GM19438 (cell line): ENCODE data around the gene NXPH3.

Experiments
- ATAC-seq: cut with Tn5 transposase; IDR thresholded peaks from one replicate; pipeline ENCODE4 v1.9.1; 2021; ENCODE audit warnings: low read depth; ENCODE audit not compliant: unreplicated experiment

Gene NXPH3

DNA sequence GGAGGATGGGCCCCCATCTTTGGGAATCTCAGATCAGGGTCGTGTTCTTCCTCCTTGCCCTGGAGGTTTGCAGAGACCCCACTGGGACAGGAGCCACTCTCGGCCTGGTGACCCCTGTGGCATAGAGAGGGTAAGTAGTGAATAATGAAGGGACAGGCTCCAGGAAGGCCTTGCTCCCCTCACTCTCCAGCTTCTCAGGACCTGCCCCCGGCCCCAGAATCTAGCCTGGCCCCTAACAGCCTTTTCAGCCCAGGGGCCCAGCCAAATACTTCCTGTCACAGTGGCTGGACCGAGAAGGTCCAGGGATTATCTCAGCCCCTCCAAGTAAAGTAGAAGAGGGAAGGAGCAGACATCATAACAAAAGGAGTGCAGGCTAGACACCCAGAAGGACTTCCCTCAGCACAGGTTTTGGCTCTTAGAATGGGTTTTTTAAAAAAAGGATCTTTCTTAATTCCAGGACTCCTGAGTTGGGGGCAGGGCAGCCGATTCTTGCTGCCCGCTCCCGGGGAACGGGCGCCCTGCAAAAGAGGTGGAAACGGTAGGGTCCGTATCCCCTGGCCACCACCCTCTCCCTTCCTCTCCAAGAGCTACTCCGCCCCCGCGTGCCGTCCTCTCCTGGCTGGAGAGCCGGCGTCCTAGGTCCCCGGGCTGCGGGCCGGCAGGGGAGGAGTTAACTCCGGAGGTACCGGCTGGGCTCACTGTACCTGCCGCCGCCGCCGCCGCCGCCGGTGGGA is 559 bp upstream of the NXPH3 start:
- no peak for ATAC-seq

DNA sequence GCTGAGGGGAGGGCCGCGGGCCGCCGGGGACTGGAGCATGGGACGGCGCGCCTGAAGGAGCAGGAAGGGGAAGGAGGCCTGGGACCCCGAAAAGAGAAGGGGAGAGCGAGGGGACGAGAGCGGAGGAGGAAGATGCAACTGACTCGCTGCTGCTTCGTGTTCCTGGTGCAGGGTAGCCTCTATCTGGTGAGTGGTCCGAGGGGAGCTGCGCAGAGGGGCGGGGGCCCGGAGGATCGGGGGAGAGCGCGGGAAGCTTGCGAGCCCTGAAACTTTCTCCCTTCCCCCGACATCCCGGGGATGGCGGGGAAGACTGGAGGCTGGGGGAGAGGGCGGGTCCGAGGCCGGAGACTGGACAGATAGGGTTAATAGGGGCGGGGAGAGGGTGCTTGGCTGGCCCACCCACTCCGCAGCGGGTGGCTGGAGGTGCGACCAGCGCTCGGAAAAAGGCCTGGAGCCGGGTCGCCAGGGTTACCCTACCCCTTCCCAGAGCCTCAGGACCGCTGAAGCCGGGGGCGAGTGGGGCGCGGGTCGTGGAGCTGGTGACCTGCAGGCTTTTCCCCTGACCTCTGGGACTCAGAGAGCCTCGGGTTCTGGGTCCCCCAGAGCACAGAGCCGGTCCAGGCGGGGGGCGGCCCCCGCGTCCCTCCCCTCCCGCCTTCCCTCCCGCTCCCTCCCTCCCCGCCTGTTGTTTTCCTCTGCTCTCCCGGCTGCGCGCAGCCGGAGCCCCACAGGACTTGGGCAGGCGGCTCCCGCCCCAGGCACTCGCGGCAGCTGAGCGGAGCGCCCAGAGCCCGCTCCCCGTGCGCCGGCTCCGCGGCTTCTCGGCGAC is 631 bp downstream of the NXPH3 start:
- no peak for ATAC-seq

DNA sequence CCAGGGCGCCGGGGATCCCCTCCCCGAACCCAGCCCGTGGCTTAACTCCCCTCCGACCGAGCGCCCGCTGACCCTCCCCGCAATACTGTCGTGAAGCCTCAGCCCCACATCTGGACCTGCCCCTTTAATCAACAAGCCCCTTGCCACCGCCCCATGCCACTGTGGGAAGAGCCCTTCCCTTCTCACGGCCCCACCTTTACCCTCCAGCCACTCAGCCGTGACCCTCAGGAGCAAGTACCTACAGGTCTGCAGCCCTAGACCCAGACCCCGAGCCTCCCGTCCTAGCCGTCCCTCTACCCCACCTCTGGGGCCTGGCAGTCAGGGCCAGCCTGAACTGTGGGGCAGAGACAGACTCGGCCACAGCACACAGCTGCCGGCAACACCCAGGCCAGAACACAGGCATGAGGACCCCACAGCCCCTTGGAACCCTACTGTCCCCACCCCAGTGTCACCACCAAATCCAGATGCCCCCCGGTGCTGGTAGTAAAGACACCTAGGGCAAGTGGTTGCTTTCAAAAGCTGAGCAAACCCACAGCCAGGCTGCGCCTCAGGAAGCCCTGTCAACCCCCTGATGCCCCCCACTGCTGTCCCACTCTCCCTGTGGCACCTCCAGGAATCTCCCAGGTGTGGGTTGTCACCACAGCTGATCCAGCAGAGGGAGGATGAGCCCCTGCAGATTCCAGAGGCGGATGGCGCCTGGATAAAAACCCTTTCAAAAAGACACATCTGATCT is 1.4 kb downstream of the NXPH3 start:
- ATAC-seq: no peak

DNA sequence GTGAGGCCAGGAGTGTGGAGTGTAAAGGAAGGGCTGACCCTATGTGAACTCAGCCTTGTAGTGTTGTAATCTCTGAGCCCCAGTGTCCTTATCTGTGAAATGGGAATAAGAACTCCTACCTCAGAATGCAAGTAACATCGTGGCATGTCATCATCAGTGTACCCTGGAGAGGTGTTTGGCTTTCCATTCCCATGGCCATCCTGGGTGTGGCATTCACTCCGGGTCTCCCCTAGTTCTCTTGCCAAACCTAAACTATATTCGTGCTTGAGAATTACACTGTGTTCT is 1.9 kb downstream of the NXPH3 start:
- ATAC-seq: no peak

DNA sequence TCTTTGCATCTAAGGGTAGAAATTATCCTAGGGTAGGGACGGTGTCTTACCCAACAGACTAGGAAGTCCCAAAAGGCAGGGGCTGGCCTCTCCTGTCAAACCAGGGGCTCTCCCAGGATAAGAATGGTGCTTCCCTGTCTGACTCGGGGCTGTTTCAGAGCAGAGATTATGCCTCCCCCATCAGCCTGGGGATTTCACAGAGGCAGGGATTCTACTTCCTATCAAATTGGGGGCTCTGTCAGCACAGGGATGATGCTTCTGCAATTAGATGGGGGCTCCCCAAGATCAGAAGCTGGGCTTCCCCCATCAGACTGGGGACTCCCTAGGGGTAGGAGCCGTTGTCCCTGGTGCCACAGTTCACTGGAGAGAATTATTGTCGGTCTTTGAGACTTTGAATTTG is 2.3 kb downstream of the NXPH3 start:
- ATAC-seq: no peak

DNA sequence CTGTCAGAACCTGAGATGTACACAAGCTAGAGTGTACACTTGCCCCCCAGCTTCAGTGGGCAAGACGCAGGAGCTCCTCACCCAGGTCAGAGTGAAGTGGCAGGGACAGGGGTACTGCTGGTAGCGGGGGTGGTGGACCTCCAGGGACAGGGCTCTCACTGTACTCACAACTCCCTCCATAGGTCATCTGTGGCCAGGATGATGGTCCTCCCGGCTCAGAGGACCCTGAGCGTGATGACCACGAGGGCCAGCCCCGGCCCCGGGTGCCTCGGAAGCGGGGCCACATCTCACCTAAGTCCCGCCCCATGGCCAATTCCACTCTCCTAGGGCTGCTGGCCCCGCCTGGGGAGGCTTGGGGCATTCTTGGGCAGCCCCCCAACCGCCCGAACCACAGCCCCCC is 2.7 kb downstream of the NXPH3 start:
- ATAC-seq: no peak

DNA sequence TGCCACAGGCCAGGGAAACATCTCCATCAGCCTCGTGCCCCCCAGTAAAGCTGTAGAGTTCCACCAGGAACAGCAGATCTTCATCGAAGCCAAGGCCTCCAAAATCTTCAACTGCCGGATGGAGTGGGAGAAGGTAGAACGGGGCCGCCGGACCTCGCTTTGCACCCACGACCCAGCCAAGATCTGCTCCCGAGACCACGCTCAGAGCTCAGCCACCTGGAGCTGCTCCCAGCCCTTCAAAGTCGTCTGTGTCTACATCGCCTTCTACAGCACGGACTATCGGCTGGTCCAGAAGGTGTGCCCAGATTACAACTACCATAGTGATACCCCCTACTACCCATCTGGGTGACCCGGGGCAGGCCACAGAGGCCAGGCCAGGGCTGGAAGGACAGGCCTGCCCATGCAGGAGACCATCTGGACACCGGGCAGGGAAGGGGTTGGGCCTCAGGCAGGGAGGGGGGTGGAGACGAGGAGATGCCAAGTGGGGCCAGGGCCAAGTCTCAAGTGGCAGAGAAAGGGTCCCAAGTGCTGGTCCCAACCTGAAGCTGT is 3.4 kb downstream of the NXPH3 start:
- ATAC-seq: no peak

DNA sequence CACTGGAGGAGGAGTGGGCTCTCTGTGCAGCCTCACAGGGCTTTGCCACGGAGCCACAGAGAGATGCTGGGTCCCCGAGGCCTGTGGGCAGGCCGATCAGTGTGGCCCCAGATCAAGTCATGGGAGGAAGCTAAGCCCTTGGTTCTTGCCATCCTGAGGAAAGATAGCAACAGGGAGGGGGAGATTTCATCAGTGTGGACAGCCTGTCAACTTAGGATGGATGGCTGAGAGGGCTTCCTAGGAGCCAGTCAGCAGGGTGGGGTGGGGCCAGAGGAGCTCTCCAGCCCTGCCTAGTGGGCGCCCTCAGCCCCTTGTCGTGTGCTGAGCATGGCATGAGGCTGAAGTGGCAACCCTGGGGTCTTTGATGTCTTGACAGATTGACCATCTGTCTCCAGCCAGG is 3.9 kb downstream of the NXPH3 start:
- no peak for ATAC-seq

DNA sequence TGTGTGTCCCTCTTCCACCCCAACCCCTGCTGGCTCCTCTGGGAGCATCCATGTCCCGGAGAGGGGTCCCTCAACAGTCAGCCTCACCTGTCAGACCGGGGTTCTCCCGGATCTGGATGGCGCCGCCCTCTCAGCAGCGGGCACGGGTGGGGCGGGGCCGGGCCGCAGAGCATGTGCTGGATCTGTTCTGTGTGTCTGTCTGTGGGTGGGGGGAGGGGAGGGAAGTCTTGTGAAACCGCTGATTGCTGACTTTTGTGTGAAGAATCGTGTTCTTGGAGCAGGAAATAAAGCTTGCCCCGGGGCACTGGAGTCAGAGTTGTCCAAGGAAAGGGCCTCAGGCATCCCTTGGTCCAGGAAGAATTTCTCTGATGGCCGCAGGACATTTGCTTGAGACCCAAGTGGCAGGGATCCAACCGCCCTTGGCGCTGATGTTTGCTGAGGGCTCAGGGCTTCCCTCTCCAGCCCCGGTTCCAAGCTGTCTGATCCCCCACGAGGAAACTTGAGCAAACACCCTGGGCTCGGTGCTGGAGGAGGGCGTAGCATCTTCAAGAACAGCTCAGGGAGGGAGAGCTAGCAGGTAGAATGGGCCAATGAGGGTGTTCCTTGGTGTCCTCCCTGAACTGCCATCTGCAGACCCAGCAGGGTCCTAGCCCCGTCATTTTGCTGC is 4.5 kb downstream of the NXPH3 start:
- ATAC-seq: no peak

DNA sequence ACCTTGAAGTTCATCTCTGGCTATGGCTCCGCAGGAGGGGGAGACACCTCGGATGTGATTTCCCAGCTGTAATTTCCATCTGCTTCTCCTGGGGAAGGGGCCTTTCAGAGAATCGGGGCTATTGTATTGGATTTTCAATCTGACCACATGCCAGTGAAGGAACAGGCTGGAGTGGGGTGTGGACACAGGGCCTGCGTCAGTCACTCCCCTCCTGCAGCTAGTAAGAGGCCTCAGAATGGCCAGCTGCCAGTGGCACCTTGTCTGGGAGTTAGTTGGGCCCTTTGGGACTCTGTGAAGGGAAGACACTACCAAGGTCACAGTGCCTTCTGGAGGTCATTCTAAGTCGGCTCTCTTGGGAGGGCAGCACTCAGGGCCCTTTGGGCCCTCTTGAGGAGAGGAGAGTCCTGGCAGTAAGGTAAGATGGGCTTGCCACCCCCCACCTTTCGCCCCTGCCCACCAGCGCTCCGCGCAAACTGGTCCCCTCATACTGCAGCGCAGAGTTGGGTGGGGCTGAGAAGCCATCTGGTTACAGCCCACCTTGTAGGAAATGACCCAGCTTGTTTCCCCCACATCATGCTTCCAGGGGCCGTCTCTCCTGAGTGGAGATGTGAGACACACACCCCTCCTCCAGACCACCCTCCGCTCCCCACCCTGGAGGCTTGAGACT is 5.4 kb downstream of the NXPH3 start:
- ATAC-seq: no peak

DNA sequence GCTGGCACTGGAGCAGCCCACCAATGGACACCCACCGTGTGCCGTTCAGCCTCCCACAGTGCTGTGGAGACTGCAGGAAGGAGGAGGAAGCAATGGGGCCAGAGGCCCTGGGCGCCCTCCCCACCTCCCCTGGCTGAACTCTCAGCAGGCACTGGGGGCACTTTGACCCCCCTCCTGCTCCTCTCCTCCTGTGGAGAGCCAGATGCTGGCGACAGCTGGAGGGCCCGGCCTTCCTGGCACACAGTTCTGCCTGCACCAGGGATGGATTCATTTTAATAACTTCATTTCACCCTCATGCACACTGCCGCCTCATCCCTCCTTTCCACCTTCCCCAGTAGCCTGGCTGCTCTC is 6.0 kb downstream of the NXPH3 start:
- no peak for ATAC-seq

DNA sequence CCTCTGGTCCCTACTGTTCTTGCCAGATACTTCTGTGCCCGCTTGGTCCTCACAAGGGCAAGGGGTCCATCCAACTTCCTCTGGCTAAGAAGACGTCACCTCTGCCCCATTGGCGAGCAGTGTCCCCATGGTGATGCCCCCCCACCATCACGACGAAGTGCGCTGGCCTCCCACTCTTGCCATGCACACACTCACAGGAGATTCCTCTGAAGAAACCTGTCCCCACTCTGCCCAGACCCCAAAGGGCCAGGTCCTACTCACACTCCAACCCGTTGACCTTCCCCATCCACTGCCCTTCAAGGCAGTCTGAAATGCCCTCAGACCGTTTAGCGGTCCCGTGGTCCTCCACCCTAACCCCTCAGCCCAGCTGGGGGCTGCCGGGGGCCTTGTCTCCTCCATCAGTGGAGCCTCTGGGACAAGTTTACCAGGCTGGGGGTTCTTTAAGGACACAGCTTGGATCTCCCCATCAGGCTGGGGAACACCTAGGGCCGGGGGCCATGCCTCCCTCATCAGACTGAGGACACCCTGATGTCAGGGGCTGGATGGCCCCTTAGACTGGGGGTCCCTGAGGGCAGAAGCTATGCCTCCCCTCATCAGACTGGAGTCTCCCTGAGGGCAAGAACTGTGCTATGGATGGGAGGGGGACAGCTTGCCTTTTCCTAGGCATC is 6.5 kb downstream of the NXPH3 start:
- no peak for ATAC-seq

DNA sequence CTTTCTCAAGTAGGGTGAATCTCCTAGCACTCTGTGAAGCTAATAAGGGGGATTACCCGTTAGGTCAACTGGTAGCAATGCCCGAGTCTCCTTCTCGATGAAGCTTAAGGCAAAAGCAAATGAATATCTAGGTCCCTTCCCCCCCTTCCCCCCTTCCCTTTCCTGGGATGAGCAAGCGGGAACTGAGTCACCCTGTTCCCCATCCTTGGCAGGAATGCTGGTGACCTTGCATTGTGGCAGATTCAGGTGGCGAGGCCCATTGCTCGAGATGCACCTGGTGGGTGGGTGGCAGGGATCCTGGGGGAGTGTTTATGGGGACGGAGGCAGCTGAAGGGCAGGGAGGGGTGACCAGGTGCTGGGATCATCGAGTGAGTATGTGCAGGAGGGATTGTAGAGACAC is 7.1 kb downstream of the NXPH3 start:
- ATAC-seq: no peak

DNA sequence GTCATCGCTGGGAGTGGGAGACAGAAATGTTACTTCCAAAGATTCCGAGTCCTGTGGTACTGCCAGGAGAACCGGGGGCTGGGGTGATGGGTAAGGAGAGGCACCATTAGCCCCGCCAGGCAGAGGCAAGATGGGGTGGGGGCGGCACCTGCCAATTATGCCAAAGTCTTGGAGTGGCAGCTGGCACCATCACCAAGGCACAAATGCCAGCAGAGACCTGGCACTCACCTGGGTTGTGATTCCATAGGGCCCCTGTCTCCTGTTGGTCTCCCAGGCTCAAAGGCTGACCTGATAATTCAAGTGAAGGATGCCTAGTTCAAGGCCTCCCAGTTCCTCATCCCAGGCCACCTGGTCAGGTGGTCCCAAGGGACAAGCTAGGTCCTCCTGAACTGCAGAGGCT is 7.6 kb downstream of the NXPH3 start:
- no peak for ATAC-seq

DNA sequence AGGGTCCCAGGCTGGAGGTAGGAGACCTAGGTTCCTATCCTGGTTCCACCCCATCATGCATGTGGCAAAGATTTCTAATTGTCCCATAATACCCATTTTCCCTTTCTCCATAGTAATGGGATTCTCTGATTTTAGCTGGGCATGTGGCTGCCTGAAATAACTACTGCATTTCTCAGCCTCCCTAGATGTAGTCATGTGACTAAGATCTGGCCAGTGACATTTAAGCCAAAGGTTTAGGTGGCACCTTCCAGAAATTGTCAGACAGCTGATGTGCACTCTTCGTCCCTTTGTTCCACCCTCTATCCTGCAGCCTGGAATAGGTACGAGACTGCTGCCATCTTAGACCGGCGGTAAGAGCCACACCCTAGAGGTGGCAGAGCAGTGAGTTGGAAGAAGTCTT is 8.2 kb downstream of the NXPH3 start:
- no peak for ATAC-seq

DNA sequence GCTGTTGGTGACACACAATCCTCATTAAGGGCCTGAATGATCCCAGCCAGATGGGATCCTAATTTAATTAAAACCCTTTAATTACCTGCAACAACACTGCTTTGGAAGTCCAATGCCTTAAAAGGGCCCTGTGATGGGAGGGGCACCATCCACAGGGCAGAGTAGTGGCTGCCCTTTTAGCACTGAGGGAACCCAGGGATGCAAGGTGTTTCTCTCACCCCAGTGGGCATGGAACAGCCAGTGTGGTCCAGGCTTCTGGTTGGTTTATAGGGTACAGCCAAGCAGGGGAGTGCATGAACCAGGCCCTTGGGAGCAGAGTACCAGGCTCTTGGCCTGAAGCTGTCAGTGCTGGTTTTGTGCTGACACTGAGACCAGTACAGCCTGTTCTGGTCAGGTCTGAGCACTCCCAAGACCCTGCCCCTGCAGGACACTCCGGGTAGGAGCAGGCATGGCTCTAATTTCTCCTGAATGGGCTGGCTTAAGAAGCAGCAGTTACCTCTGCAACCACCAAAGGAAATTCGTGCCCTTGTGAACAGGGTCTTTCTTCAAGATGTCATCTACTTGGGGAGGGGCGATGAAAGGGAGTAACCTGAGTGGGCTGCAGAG is 9.9 kb downstream of the NXPH3 start:
- no peak for ATAC-seq

DNA sequence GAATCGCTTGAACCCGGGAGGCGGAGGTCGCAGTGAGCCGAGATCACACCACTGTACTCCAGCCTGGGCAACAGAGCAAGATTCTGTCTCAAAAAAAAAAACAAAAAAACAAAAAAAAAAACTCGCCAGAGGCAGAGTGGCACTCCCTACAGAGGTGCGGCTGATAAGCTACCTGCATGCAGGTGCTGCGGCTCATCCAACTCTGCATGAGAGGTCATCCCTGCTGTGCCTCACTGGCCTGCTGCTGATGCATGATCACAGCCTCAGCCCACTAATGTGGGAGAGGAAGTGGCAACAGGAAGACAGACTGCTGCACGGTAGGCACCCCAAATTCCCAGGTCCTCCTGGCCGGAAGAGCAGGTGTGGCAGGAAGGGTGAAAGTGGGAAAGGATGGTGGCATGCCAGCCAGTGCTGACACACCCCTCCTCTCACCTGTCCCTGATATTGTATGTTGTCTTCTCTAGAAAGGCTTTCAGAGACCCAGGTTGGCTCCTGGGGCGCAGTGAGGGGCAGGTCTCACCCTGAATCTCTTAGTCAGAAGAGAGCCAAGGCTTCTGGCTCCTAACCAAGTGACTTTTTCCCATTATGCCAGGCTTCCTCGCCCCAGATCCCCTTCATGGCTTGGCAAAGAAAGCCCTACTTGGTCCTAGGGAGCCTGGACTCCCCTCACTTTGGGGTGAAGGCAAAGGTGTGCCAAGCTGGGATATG is 11.8 kb downstream of the NXPH3 start:
- no peak for ATAC-seq

DNA sequence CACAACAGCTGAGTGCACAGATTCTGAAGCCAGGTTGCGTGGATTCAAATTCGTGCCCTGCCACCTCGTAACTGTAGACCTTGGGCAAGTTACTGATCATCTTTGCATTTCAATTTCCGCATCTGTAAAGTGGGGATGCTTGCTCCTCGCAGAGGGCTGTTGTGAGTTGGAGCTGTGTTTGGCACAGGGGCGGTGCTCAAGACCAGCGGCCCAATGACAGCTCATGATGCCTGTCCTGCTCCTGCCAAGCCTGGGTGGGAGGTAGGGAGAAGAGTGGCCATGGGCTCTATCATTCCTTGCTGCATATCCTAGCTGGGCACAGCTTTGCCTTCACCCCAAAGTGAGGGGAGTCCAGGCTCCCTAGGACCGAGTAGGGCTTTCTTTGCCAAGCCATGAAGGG is 12.6 kb downstream of the NXPH3 start:
- ATAC-seq: no peak
